ENCODE results near the gene L3HYPDH. TPM values are rescaled to one million over a fixed set of nuclear protein-coding genes. Genes with fewer than 3 reads are reported as not detected.

Gene L3HYPDH
- total and polyA plus RNA-seq, 2 of the 13 experiments (the other 11 are each of a cell fraction or from before 2014, with no cell fraction given): 30.5 to 36.6 TPM

GRCh38 chr14:59483819-59484638 is at the start of gene L3HYPDH, which contains the start of gene JKAMP (continued):
- TF ChIP-seq ZNF770 (CRISPR knock-in tag; IDR thresholded peaks at IDR 0.05) (peak; percentile 56), ONECUT2 (CRISPR knock-in tag; IDR thresholded peaks at IDR 0.05) (peak; percentile 58), GZF1 (CRISPR knock-in tag; IDR thresholded peaks at IDR 0.05) (peak; percentile 92), TRIM24 (CRISPR knock-in tag; IDR thresholded peaks at IDR 0.05) (no peak; the same call in 1 of the 2 replicates), ZMYM4 (CRISPR knock-in tag; IDR thresholded peaks at IDR 0.05) (peak; percentile 83), PPARG (CRISPR knock-in tag; conservative IDR thresholded peaks at IDR 0.05) (0 out of 2 replicates have a peak, but pooled peaks have one; percentile 7), ZNF878 (CRISPR knock-in tag; IDR thresholded peaks at IDR 0.05) (peak; percentile 62; the same call in 1 of the 2 replicates), ZNF597 (CRISPR knock-in tag; IDR thresholded peaks at IDR 0.05) (0 out of 2 replicates have a peak, but pooled peaks have one; percentile 52), ZNF142 (CRISPR knock-in tag; IDR thresholded peaks at IDR 0.05) (peak; percentile 96), REPIN1 (CRISPR knock-in tag; IDR thresholded peaks at IDR 0.05; ENCODE audit: borderline replicate concordance, low read depth) (peak; percentile 93), RNF2 (conservative IDR thresholded peaks at IDR 0.05; ENCODE audit: low read depth) (peak; percentile 96), ZNF788 (CRISPR knock-in tag; IDR thresholded peaks at IDR 0.05; ENCODE audit: borderline replicate concordance) (peak; percentile 94; the same call in 1 of the 2 replicates), ZNF124 (CRISPR knock-in tag; IDR thresholded peaks at IDR 0.05) (peak; percentile 86), NFIB (CRISPR knock-in tag; IDR thresholded peaks at IDR 0.05; ENCODE audit: borderline replicate concordance) (peak; percentile 92; the same call in 1 of the 2 replicates), TAF15 (IDR thresholded peaks at IDR 0.05; ENCODE audit: low read depth, low read length, poor library complexity, severe bottlenecking) (no peak), KDM5B (CRISPR knock-in tag; IDR thresholded peaks at IDR 0.05; ENCODE audit: borderline replicate concordance) (peak; percentile 99)
- TF ChIP-seq, protein P1, sequence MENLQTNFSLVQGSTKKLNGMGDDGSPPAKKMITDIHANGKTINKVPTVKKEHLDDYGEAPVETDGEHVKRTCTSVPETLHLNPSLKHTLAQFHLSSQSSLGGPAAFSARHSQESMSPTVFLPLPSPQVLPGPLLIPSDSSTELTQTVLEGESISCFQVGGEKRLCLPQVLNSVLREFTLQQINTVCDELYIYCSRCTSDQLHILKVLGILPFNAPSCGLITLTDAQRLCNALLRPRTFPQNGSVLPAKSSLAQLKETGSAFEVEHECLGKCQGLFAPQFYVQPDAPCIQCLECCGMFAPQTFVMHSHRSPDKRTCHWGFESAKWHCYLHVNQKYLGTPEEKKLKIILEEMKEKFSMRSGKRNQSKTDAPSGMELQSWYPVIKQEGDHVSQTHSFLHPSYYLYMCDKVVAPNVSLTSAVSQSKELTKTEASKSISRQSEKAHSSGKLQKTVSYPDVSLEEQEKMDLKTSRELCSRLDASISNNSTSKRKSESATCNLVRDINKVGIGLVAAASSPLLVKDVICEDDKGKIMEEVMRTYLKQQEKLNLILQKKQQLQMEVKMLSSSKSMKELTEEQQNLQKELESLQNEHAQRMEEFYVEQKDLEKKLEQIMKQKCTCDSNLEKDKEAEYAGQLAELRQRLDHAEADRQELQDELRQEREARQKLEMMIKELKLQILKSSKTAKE (CRISPR knock-in tag; IDR thresholded peaks at IDR 0.05; ENCODE audit: borderline replicate concordance): peak; percentile 68; the same call in 1 of the 2 replicates
